Measurements from ENCODE around the gene GON4L.

GON4L gene

DNA sequence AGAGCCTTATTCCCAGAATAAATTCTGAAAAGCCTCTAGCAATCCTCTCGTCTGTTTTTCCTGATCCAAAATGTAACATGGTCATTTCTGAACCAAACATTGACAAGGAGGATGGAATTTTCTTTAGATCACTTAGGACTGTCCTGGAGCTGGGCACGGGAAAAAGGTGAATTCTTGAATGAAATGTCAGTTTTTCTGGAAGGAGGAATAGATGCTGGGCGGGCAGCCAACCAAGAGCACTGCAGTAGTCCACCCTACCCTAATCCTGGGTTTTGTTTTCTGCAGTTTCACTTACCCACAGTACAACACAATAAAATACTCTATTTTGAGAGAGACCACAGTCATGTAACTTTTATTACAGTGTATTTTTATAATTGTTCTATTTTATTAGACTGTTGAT is 33.2 kb upstream of the GON4L start:
- Histone ChIP-seq H3K27me3 (ENCODE audit: control insufficient read depth in 1 of 2, insufficient read depth in 2 of 2, low read length in 2 of 2) (no peaks in the 10 kb centered on the region), H3K9ac (ENCODE audit: low read length in 2 of 2) (no peak overlapping the region), H3K4me3 (ENCODE audit: low read length in 2 of 2) (no peak overlapping the region), H3K27ac (ENCODE audit: low read length) (no peak overlapping the region), H3K36me3 (ENCODE audit: control insufficient read depth in 2 of 2, insufficient read depth in 2 of 2, low read length in 2 of 2) (no peaks in the 10 kb centered on the region), H3K4me1 (ENCODE audit: control insufficient read depth, insufficient read depth, low read length) (peaks cover 8% of the 10 kb centered on the region), H3K9me3 (ENCODE audit: control insufficient read depth in 2 of 2, low read length in 2 of 2) (no peaks in the 10 kb centered on the region)

DNA sequence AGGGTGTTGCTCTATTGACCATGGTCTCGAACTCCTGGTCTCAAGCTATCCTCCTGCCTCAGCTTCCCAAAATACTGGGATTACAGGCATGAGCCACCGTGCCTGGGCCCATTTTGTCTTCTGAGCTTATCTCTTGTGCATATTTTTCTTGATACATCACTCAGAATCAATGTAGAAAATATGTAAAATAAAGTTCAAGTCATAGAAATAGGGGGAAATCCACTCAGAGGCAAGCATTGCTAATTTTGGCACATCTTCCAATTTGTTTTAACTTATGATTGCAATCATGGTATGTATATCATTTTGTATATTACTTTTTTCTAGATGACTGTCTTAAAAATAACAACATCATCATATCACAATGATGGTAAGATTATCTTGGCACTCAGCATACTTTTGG is 32.6 kb upstream of the GON4L start:
- H3K9me3 ChIP-seq (ENCODE audit: control insufficient read depth in 2 of 2, low read length in 2 of 2), result no peaks in the 10 kb centered on the region
- no peak overlapping the region for H3K9ac ChIP-seq (ENCODE audit: low read length in 2 of 2)
- no peak overlapping the region for H3K4me3 ChIP-seq (ENCODE audit: low read length in 2 of 2)
- no peak overlapping the region for H3K27ac ChIP-seq (ENCODE audit: low read length)
- no peaks in the 10 kb centered on the region for H3K27me3 ChIP-seq (ENCODE audit: control insufficient read depth in 1 of 2, insufficient read depth in 2 of 2, low read length in 2 of 2)
- H3K36me3 ChIP-seq (ENCODE audit: control insufficient read depth in 2 of 2, insufficient read depth in 2 of 2, low read length in 2 of 2), result peaks cover 0 to 2% of the 10 kb centered on the region in 2 donors
- H3K4me1 ChIP-seq (ENCODE audit: control insufficient read depth, insufficient read depth, low read length), result peaks cover 8% of the 10 kb centered on the region

DNA sequence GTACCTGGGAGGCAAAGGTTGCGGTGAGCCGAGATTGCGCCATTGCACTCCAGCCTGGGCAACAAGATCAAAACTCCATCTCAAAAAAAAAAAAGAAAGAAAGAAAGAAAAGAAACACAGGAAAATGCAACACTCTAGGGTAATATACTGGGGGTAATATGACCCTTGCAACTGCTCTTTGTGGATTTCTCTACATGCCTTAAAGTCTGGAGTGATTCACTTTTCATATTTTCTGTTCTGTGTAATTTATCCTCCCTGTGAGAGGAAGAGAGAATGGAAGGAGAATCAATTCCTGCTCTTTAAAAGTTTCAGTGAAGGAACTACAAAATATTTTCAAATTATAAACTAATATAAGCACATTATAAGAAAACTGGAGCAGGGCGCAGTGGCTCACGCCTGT is 31.5 kb upstream of the GON4L start:
- Histone ChIP-seq H3K9me3 (ENCODE audit: control insufficient read depth in 2 of 2, low read length in 2 of 2) (no peaks in the 10 kb centered on the region), H3K9ac (ENCODE audit: low read length in 2 of 2) (no peak overlapping the region), H3K36me3 (ENCODE audit: control insufficient read depth in 2 of 2, insufficient read depth in 2 of 2, low read length in 2 of 2) (peaks cover 0 to 2% of the 10 kb centered on the region in 2 donors), H3K4me3 (ENCODE audit: low read length in 2 of 2) (no peak overlapping the region), H3K27ac (ENCODE audit: low read length) (no peak overlapping the region), H3K4me1 (ENCODE audit: control insufficient read depth, insufficient read depth, low read length) (peaks cover 8% of the 10 kb centered on the region), H3K27me3 (ENCODE audit: control insufficient read depth in 1 of 2, insufficient read depth in 2 of 2, low read length in 2 of 2) (no peaks in the 10 kb centered on the region)

DNA sequence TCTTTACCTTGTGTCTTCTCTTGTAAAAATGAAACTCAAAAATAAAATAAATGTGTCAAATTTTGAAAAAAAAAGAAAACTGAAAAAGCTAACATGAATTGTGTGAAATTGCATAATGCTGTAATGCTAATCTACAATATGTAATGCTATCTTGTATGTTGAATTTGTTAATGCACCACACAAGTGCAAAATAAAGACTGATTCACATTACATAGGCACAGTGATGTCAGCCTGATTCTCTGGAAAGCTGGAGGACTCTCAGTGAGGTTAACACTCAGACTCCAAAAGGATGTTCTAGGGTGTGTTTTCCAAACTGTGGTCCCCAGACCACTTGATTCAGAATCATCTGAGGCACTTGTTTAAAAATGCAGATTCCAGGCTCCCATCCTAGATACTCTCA is 28.0 kb upstream of the GON4L start:
- Histone ChIP-seq H3K4me1 (ENCODE audit: control insufficient read depth, insufficient read depth, low read length) (no peaks in the 10 kb centered on the region), H3K27me3 (ENCODE audit: control insufficient read depth in 1 of 2, insufficient read depth in 2 of 2, low read length in 2 of 2) (no peaks in the 10 kb centered on the region), H3K4me3 (ENCODE audit: low read length in 2 of 2) (no peak overlapping the region), H3K9ac (ENCODE audit: low read length in 2 of 2) (peak overlapping the region in 1 of 2 donors; percentile 14), H3K9me3 (ENCODE audit: control insufficient read depth in 2 of 2, low read length in 2 of 2) (no peaks in the 10 kb centered on the region), H3K27ac (ENCODE audit: low read length) (no peak overlapping the region), H3K36me3 (ENCODE audit: control insufficient read depth in 2 of 2, insufficient read depth in 2 of 2, low read length in 2 of 2) (peaks cover 13% of the 10 kb centered on the region in 2 donors)

DNA sequence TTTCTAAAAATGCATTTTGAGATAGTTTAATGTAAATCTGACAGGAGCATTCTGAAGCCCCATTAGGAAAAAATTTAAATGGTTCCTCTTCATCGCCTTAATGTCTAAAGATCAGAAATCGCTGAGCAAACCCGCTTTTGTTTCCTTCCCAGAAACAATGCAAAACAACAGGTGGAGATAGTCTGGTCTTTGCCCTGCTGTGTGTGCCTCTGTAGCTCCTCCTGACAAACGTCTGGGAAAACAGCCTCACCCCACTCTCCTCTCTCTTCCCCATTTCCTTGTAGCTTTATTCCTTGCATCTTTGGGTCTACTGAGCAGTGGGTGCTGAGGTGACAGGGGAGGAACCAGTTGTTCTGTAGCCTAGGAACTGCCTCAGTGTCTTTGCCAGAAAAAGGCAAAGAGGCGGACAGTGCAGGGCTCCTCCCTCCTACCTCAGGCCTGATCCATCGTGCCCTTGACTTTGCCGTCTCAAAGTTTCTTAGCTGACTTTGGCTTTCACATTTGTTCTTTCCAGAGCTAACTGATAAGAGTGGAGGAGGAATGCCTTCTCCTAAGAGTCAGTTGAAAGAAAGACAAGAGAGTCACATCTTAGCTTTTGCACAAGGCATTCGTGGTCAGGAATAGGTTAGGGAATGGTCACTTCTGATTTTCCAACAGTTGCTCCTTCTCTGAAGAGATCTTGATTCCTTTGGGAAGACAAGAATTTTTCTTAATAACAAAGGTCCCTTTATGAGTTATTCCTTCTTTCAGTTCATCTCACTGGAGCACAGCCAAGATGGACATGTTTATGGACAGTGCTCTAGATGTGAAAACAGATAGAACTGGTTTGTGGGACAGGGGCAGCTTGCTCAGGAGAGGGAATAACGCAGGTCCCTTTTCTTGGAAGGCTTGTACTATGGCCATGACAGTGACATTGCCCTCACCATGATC is 27.3 kb upstream of the GON4L start:
- H3K4me1 ChIP-seq (ENCODE audit: control insufficient read depth, insufficient read depth, low read length), result no peaks in the 10 kb centered on the region
- no peaks in the 10 kb centered on the region for H3K27me3 ChIP-seq (ENCODE audit: control insufficient read depth in 1 of 2, insufficient read depth in 2 of 2, low read length in 2 of 2)
- H3K4me3 ChIP-seq (ENCODE audit: low read length in 2 of 2), result no peak overlapping the region
- H3K9ac ChIP-seq (ENCODE audit: low read length in 2 of 2), result peak overlapping the region in 1 of 2 donors; percentile 14
- no peak overlapping the region for H3K27ac ChIP-seq (ENCODE audit: low read length)
- peaks cover 13% of the 10 kb centered on the region in 2 donors for H3K36me3 ChIP-seq (ENCODE audit: control insufficient read depth in 2 of 2, insufficient read depth in 2 of 2, low read length in 2 of 2)
- no peaks in the 10 kb centered on the region for H3K9me3 ChIP-seq (ENCODE audit: control insufficient read depth in 2 of 2, low read length in 2 of 2)

DNA sequence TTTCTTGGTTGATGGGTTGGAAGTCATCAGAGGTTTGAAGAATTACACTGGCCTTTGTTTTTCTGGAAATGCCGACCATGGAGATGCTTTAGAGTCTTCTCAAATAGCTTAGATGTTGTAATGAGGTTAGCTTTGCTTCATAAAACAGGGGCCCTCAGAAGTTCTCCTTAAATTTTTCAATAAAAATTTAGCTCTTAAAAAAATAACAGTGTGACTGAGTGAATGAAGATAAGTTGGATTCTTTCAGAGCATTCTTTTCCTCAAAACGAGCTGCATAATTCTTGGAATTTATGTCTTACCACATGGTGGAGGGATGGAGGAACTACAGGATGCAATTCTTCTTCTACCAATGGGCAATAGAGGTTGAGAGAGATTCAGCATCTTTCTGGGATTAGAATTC is 25.8 kb upstream of the GON4L start:
- Histone ChIP-seq H3K4me1 (ENCODE audit: control insufficient read depth, insufficient read depth, low read length) (no peaks in the 10 kb centered on the region), H3K9ac (ENCODE audit: low read length in 2 of 2) (no peak overlapping the region), H3K4me3 (ENCODE audit: low read length in 2 of 2) (no peak overlapping the region), H3K27ac (ENCODE audit: low read length) (no peak overlapping the region), H3K27me3 (ENCODE audit: control insufficient read depth in 1 of 2, insufficient read depth in 2 of 2, low read length in 2 of 2) (no peaks in the 10 kb centered on the region), H3K9me3 (ENCODE audit: control insufficient read depth in 2 of 2, low read length in 2 of 2) (no peaks in the 10 kb centered on the region), H3K36me3 (ENCODE audit: control insufficient read depth in 2 of 2, insufficient read depth in 2 of 2, low read length in 2 of 2) (peaks cover 13% of the 10 kb centered on the region in 2 donors)

DNA sequence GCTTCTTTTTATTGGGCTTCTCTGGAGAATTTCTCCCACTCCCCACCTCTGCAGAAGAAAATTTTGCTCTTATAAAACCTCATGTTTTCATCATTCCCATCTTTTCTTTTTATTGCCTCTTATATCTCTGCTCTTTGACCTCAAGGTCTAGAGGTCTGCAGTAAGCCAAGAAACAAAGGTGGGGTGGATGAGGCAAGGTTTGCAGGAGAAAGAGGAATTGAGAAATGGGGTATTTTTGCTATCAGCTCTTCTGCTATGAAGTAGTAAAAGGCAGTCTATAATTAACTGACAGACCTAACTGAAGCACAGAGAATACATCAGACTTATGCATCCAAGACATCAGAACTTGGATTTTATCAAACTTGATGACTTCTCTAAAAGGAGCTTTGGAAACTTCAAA is 25.2 kb upstream of the GON4L start:
- H3K27me3 ChIP-seq (ENCODE audit: control insufficient read depth in 1 of 2, insufficient read depth in 2 of 2, low read length in 2 of 2), result no peaks in the 10 kb centered on the region
- H3K4me3 ChIP-seq (ENCODE audit: low read length in 2 of 2), result no peak overlapping the region
- no peaks in the 10 kb centered on the region for H3K4me1 ChIP-seq (ENCODE audit: control insufficient read depth, insufficient read depth, low read length)
- peaks cover 13% of the 10 kb centered on the region in 2 donors for H3K36me3 ChIP-seq (ENCODE audit: control insufficient read depth in 2 of 2, insufficient read depth in 2 of 2, low read length in 2 of 2)
- no peak overlapping the region for H3K27ac ChIP-seq (ENCODE audit: low read length)
- H3K9ac ChIP-seq (ENCODE audit: low read length in 2 of 2), result no peak overlapping the region
- no peaks in the 10 kb centered on the region for H3K9me3 ChIP-seq (ENCODE audit: control insufficient read depth in 2 of 2, low read length in 2 of 2)

DNA sequence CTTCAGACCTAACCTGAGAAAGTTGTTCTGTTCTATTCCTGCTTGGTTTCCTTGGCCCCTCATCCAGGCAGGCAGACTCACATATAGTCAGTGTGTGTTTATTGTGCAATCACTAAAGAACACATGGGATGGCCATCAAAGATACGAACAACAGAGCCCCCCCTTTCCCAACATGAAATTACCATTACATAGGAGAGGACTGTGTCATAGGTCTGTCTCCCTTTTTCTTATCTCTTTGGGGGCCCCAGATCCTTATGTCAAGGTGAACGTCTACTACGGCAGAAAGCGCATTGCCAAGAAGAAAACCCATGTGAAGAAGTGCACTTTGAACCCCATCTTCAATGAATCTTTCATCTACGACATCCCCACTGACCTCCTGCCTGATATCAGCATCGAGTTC is 23.9 kb upstream of the GON4L start:
- Histone ChIP-seq H3K27me3 (ENCODE audit: control insufficient read depth in 1 of 2, insufficient read depth in 2 of 2, low read length in 2 of 2) (no peaks in the 10 kb centered on the region), H3K36me3 (ENCODE audit: control insufficient read depth in 2 of 2, insufficient read depth in 2 of 2, low read length in 2 of 2) (peaks cover 13% of the 10 kb centered on the region in 2 donors), H3K9me3 (ENCODE audit: control insufficient read depth in 2 of 2, low read length in 2 of 2) (no peaks in the 10 kb centered on the region), H3K4me1 (ENCODE audit: control insufficient read depth, insufficient read depth, low read length) (no peaks in the 10 kb centered on the region), H3K4me3 (ENCODE audit: low read length in 2 of 2) (no peak overlapping the region), H3K27ac (ENCODE audit: low read length) (no peak overlapping the region), H3K9ac (ENCODE audit: low read length in 2 of 2) (no peak overlapping the region)

DNA sequence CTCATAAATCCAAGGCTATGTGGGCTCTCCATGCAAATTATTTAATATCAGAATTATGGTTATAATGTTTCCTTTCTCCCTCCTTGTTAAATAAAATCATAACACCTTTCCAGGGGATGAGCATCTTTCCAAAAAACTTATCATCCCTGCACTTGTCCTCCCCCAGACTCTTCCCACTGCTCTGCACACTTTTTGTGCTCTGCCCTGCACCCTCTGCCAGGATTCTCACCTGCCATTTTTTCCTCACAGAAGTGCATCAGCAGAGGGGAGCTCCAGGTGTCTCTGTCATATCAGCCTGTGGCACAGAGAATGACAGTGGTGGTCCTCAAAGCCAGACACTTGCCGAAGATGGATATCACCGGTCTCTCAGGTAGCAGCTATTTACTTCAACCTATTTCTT is 23.2 kb upstream of the GON4L start:
- H3K4me3 ChIP-seq (ENCODE audit: low read length in 2 of 2), result no peak overlapping the region
- no peak overlapping the region for H3K9ac ChIP-seq (ENCODE audit: low read length in 2 of 2)
- H3K4me1 ChIP-seq (ENCODE audit: control insufficient read depth, insufficient read depth, low read length), result no peaks in the 10 kb centered on the region
- H3K9me3 ChIP-seq (ENCODE audit: control insufficient read depth in 2 of 2, low read length in 2 of 2), result no peaks in the 10 kb centered on the region
- no peak overlapping the region for H3K27ac ChIP-seq (ENCODE audit: low read length)
- no peaks in the 10 kb centered on the region for H3K27me3 ChIP-seq (ENCODE audit: control insufficient read depth in 1 of 2, insufficient read depth in 2 of 2, low read length in 2 of 2)
- peaks cover 13% of the 10 kb centered on the region in 2 donors for H3K36me3 ChIP-seq (ENCODE audit: control insufficient read depth in 2 of 2, insufficient read depth in 2 of 2, low read length in 2 of 2)

DNA sequence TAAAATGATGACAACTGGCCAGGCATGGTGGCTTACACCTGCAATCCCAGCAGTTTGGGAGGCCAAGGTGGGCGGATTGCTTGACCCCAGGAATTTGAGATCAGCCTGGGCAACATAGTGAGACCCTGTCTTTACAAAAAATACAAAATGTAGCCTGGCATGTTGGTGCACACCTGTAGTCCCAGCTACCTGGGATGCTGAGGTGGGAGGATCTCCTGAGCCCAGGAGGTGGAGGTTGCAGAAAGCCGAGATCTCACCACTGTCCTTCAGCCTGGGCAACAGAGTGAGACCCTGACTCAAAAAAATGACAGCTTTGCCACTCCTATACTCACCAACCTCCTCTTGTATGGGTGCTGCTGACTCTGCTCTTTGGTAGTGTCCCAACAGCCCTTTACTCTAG is 20.9 kb upstream of the GON4L start:
- H3K4me3 ChIP-seq (ENCODE audit: low read length in 2 of 2), result no peak overlapping the region
- H3K36me3 ChIP-seq (ENCODE audit: control insufficient read depth in 2 of 2, insufficient read depth in 2 of 2, low read length in 2 of 2), result peaks cover 12 to 13% of the 10 kb centered on the region in 2 donors
- no peak overlapping the region for H3K9ac ChIP-seq (ENCODE audit: low read length in 2 of 2)
- H3K4me1 ChIP-seq (ENCODE audit: control insufficient read depth, insufficient read depth, low read length), result peaks cover 2% of the 10 kb centered on the region
- no peak overlapping the region for H3K27ac ChIP-seq (ENCODE audit: low read length)
- no peaks in the 10 kb centered on the region for H3K27me3 ChIP-seq (ENCODE audit: control insufficient read depth in 1 of 2, insufficient read depth in 2 of 2, low read length in 2 of 2)
- no peaks in the 10 kb centered on the region for H3K9me3 ChIP-seq (ENCODE audit: control insufficient read depth in 2 of 2, low read length in 2 of 2)

DNA sequence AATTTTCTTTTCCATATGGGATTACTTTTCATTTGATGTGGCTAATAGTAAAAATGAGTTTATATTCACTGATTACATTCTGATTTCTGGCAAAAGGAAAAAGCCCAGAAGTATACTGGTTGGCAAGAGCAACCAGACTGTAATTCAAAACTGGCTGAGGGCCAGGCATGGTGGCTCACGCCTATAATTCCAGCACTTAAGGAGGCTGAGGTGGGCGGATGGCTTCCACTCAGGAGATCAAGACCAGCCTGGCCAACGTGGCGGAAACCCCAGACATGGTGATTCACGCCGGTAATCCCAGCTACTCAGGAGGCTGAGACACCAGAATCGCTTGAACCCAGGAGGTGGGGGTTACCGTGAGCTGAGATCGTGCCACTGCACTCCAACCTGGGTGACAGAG is 16.8 kb upstream of the GON4L start:
- Histone ChIP-seq H3K36me3 (ENCODE audit: control insufficient read depth in 2 of 2, insufficient read depth in 2 of 2, low read length in 2 of 2) (peaks cover 3 to 4% of the 10 kb centered on the region in 2 donors), H3K9ac (ENCODE audit: low read length in 2 of 2) (no peak overlapping the region), H3K27me3 (ENCODE audit: control insufficient read depth in 1 of 2, insufficient read depth in 2 of 2, low read length in 2 of 2) (no peaks in the 10 kb centered on the region), H3K4me3 (ENCODE audit: low read length in 2 of 2) (no peak overlapping the region), H3K27ac (ENCODE audit: low read length) (no peak overlapping the region), H3K4me1 (ENCODE audit: control insufficient read depth, insufficient read depth, low read length) (peaks cover 16% of the 10 kb centered on the region), H3K9me3 (ENCODE audit: control insufficient read depth in 2 of 2, low read length in 2 of 2) (no peaks in the 10 kb centered on the region)

All from stomach smooth muscle (tissue), 2 donors.